Astrocyte (in vitro differentiated cells and primary cell): Measurements from ENCODE around the gene ZHX3. TPM values are rescaled to one million over a fixed set of nuclear protein-coding genes. Genes with fewer than 3 reads are reported as not detected.
A peak's percentile ranks its signal among the peaks of the same experiment; 100 is the strongest.

Experiments
- DNase-seq: peaks from one replicate; pipeline ENCODE4 v3.0.0-alpha.2; 2010; ENCODE audit warnings: low read depth
- FAIRE-seq: peaks from 2 replicates; lab custom pipeline; 2011; peaks lifted over from hg19 to GRCh38; lab: Jason Lieb, UNC
- H2AFZ ChIP-seq: 2 replicates; pipeline ENCODE4 v1.6.0; 2012; ENCODE audit warnings: low read depth, low read length, inconsistent platforms
- H3K27ac ChIP-seq: 2 replicates; pipeline ENCODE4 v1.5.1; 2011; ENCODE audit warnings: low read depth, low read length, inconsistent platforms
- H3K27me3 ChIP-seq: 2 replicates; pipeline ENCODE4 v1.6.0; 2011; ENCODE audit warnings: low read length, inconsistent platforms; ENCODE audit not compliant: insufficient read depth
- H3K36me3 ChIP-seq: 2 replicates; pipeline ENCODE4 v1.5.1; 2011; ENCODE audit warnings: low read length, inconsistent platforms; ENCODE audit not compliant: insufficient read depth
- H3K4me1 ChIP-seq: 2 replicates; pipeline ENCODE4 v1.5.1; 2011; ENCODE audit warnings: low read length, inconsistent platforms; ENCODE audit not compliant: insufficient read depth
- H3K4me2 ChIP-seq: 2 replicates; pipeline ENCODE4 v1.6.0; 2012; ENCODE audit warnings: low read length, inconsistent platforms
- H3K4me3 ChIP-seq: 2 replicates; pipeline ENCODE4 v1.5.1; 2011; ENCODE audit warnings: low read depth, mild to moderate bottlenecking, low read length, inconsistent platforms; ENCODE audit not compliant: insufficient read depth
- H3K79me2 ChIP-seq: 2 replicates; pipeline ENCODE4 v1.6.0; 2012; ENCODE audit warnings: mild to moderate bottlenecking, low read length, inconsistent platforms; ENCODE audit not compliant: insufficient read depth
- H3K9ac ChIP-seq: 2 replicates; pipeline ENCODE4 v1.6.0; 2012; ENCODE audit warnings: mild to moderate bottlenecking, low read length, inconsistent platforms
- H3K9me3 ChIP-seq: 2 replicates; pipeline ENCODE4 v1.5.1; 2012; ENCODE audit warnings: low read depth, mild to moderate bottlenecking, low read length, inconsistent platforms; ENCODE audit not compliant: insufficient read depth
- H4K20me1 ChIP-seq: 2 replicates; pipeline ENCODE4 v1.6.0; 2012; ENCODE audit warnings: low read length, inconsistent platforms; ENCODE audit not compliant: insufficient read depth
- H3K27ac Mint-ChIP-seq: one replicate; pipeline ENCODE4 v1.8.0; 2021; ENCODE audit warnings: mild to moderate bottlenecking, mixed read lengths; ENCODE audit not compliant: unreplicated experiment
- H3K27me3 Mint-ChIP-seq: one replicate; pipeline ENCODE4 v1.8.0; 2021; ENCODE audit warnings: low read depth, mixed read lengths; ENCODE audit not compliant: unreplicated experiment
- H3K36me3 Mint-ChIP-seq: one replicate; pipeline ENCODE4 v1.8.0; 2021; ENCODE audit warnings: low read depth, mixed read lengths; ENCODE audit not compliant: unreplicated experiment
- H3K4me1 Mint-ChIP-seq: one replicate; pipeline ENCODE4 v1.8.0; 2021; ENCODE audit warnings: low read depth, mixed read lengths; ENCODE audit not compliant: unreplicated experiment
- H3K4me3 Mint-ChIP-seq: one replicate; pipeline ENCODE4 v1.8.0; 2021; ENCODE audit warnings: mild to moderate bottlenecking, moderate library complexity, mixed read lengths; ENCODE audit not compliant: unreplicated experiment
- H3K9me3 Mint-ChIP-seq: one replicate; pipeline ENCODE4 v1.8.0; 2021; ENCODE audit warnings: mild to moderate bottlenecking, mixed read lengths; ENCODE audit not compliant: unreplicated experiment
- CTCF ChIP-seq: IDR thresholded peaks from 2 replicates; pipeline ENCODE4 v1.5.1; 2011; ENCODE audit warnings: low read depth, mild to moderate bottlenecking, inconsistent platforms, low read length, moderate library complexity; ENCODE audit not compliant: insufficient read depth
- EZH2 ChIP-seq: IDR thresholded peaks from 2 replicates; pipeline ENCODE4 v1.6.1; 2012; ENCODE audit warnings: mild to moderate bottlenecking, low read length, inconsistent platforms; ENCODE audit not compliant: insufficient read depth
- total RNA-seq: library from RNA; stranded (reverse); gene quantifications from 2 replicates; pipeline ENCODE4 v1.2.1, GENCODE V29; 2021

Gene ZHX3
- total RNA-seq, 1 donor from 2014 or later: 41.6 TPM

- TF ChIP-seq EZH2 (no peak), CTCF (no peak)
- Histone ChIP-seq H3K4me3 (no peak overlapping the region), H3K27me3 (no peaks in the 10 kb centered on the region), H3K79me2 (peaks cover 82% of the 10 kb centered on the region), H3K4me2 (peak overlapping the region; percentile 96), H3K9ac (peak overlapping the region; percentile 29), H3K36me3 (no peaks in the 10 kb centered on the region), H4K20me1 (peaks cover 75% of the 10 kb centered on the region), H3K27ac (no peak overlapping the region), H3K4me1 (peaks cover 42% of the 10 kb centered on the region), H3K9me3 (no peaks in the 10 kb centered on the region), H2AFZ (no peak overlapping the region)
- no peak for DNase-seq
- H3K27ac Mint-ChIP-seq: no peak overlapping the region
- H3K4me3 Mint-ChIP-seq: peak overlapping the region; percentile 97
- FAIRE-seq: no peak
- H3K27me3 Mint-ChIP-seq: no peaks in the 10 kb centered on the region
- peaks cover 39% of the 10 kb centered on the region for H3K4me1 Mint-ChIP-seq
- no peaks in the 10 kb centered on the region for H3K9me3 Mint-ChIP-seq
- H3K36me3 Mint-ChIP-seq: peaks cover 4% of the 10 kb centered on the region
Measured at GRCh38 chr20:41140226-41141133, 177.1 kb downstream of the ZHX3 start.

- Mint-ChIP-seq H3K27me3 (no peaks in the 10 kb centered on the region), H3K4me3 (peak overlapping the region; percentile 97), H3K36me3 (peaks cover 4% of the 10 kb centered on the region), H3K4me1 (peaks cover 39% of the 10 kb centered on the region), H3K27ac (peak overlapping the region; percentile 71), H3K9me3 (no peaks in the 10 kb centered on the region)
- H3K4me2 ChIP-seq: peak overlapping the region; percentile 96
- H3K9me3 ChIP-seq: no peaks in the 10 kb centered on the region
- TF ChIP-seq CTCF (no peak), EZH2 (no peak)
- H3K27ac ChIP-seq: no peak overlapping the region
- DNase-seq (no peak), FAIRE-seq (no peak)
- peaks cover 71% of the 10 kb centered on the region for H3K79me2 ChIP-seq
- peaks cover 65% of the 10 kb centered on the region for H4K20me1 ChIP-seq
- no peak overlapping the region for H2AFZ ChIP-seq
- peak overlapping the region; percentile 75 for H3K4me3 ChIP-seq
- H3K27me3 ChIP-seq: no peaks in the 10 kb centered on the region
- peak overlapping the region; percentile 94 for H3K9ac ChIP-seq
- H3K4me1 ChIP-seq: peaks cover 42% of the 10 kb centered on the region
- no peaks in the 10 kb centered on the region for H3K36me3 ChIP-seq
Measured at GRCh38 chr20:41139227-41140093, 178.1 kb downstream of the ZHX3 start.
